RCC 7860 (cell line): Measurements from ENCODE around the gene ARHGAP24.
A peak's percentile ranks its signal among the peaks of the same experiment; 100 is the strongest.
"Not testable (repeated sequence)": the region's sequence is repeated elsewhere in the genome, so short reads cannot be mapped to it uniquely, and the experiment has no call there.

ENCODE experiments used
- DNase-seq: peaks from one replicate; pipeline ENCODE4 v3.0.0-alpha.2; 2015; ENCODE audit warnings: low spot score
- FAIRE-seq: peaks from 2 replicates; lab custom pipeline; 2012; peaks lifted over from hg19 to GRCh38; lab: Jason Lieb, UNC

ARHGAP24 gene

DNA sequence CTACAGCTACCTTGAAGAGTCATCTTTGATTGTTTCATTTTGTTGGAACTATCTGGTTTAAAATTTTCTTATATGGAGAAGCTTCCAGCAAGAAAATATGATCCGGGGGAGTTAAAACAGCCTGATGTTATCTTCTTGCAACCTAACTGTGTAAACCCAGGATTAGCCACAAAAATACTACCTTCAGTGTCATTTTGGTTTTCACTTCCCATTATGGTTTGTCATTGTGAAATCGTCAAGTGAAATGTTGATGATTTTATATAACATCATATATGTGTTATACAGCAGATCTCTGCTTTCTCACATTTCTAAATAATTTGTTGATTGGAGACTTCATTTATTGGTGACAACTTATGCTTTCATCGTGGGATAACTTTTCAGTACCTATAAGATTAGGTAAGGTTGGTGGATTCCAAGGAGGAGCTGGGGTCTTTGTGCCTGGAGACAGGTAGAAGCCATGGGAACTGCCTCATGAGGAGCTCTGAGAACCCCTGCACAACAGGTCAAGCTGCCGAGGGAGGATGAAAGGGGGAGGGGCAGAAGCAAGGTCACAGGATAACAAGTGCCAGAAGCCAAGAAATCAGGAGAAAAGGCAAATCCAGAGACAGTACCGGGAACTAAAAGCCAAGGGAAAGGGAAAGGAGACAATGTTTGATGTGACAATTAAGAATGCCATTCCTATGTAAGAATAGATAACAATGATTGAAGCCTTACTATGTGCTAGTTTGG lies 7.2 kb downstream of the ARHGAP24 start:
- DNase-seq = no peak
- no peak for FAIRE-seq

GRCh38 chr4:85486425-85487086 lies 11.6 kb downstream of the ARHGAP24 start:
- no peak for FAIRE-seq
- DNase-seq = no peak

DNA sequence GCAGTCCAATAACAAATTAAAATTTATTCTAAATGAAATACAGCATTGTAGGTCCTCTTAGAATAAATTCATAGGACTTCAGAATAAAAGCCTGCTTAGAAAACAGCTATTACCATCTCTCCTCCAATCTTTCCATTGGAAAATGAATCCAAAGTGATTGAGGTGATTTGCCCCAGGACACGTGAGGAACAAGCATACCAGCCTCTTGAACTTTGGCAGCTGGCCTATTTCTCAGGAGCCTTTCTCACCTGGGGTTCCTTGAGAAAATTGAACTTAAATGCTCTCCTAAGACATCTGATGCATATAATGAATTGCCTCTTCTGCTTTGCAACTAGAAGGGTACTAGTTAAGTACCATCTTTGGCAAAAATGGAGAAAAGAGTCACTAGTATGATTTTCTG lies 13.5 kb downstream of the ARHGAP24 start:
- FAIRE-seq (no peak), DNase-seq (no peak)

DNA sequence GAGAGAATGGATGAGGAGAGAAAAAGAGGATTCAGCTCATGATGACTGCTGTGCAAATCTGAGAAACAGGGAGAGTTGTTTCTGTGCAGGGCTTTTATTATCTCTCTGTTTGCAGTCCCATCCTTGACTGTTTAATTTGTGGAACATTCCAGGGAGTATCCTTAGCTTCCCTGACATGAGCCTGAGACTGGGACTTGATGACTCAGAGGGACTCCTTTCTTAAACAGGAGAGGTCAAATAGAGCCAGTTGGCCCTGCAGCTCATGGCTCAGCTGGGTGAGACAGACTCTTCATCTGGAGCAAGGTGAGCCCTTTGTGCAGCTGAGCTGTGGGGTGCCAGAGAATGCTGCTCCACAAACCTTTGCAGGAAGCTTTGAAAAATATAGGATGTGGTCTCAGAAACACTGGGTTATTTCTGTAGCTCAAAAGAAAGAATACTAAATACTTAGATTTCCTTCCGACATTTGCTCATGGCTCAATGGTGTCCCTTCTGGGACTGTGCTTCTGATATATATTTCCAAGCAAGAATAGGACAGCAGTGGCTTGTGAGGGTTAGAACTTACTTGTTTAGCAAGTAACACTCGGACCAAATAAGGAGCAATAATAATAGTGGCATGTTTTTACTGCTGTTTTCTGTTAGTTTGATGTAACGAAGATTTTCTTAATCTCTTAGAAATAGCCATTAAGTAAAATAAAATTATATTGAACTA lies 14.5 kb downstream of the ARHGAP24 start:
- FAIRE-seq (no peak), DNase-seq (no peak)

DNA sequence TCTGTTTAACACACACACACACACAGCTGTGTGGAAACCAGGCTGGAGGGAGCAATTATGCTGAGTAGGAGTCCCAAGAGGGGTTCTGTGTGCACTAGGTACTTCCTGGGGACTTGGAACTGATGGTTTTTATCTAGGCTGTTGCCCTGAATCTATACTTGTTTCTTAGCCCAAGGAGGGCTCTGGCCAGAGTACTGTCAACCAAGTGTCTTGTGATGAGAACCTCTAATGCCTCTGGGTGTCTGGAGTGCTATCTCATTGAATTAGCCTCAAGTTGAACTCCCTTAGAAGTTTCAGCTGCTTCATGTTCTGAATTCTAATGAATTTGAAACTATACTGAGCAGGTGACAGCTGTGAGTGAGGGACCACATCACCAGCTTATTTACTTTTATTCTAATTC lies 16.6 kb downstream of the ARHGAP24 start:
- no peak for DNase-seq

GRCh38 chr4:85492336-85492735 lies 17.4 kb downstream of the ARHGAP24 start:
- no peak for FAIRE-seq
- no peak for DNase-seq

More for the DNA sequence above, 16.6 kb downstream of the ARHGAP24 start:
- FAIRE-seq = no peak

GRCh38 chr4:85495621-85496020 lies 20.7 kb downstream of the ARHGAP24 start:
- no peak for FAIRE-seq
- no peak for DNase-seq

DNA sequence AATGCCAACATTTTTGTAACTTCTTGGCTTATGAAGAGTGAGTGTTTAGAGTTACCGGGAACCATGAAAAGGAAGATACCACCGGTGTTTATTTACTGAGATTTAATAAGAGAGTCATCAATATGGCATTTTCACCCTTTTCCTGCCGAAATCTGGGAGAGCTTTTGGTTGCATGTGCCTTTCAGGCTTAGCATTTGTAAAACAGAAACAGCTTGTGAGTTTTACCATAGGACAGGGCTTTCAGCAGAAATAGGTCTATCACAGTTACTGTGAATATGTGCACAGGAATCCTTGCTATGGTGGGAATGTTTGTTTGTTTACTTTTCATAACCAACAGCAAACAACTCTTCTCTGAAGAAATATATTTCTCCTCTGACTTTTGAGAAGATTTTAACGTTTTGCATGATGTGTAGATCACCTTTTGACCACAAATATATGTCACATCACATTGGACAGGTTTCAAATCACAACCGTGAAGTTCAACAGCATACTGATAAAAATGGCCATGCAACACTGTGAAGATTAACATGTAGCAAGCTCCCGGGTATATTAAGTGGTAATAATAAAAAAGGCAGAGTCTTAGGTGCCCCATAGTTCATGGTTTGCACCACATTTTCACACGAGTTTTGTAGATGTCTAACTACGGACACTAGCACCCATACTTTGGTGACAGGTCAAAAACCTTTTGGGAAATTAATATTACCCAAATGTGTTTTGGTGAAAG lies 21.3 kb downstream of the ARHGAP24 start:
- DNase-seq (no peak), FAIRE-seq (no peak)

- FAIRE-seq (no peak), DNase-seq (no peak)
These were observed 22.0 kb downstream of the ARHGAP24 start for GRCh38 chr4:85496933-85497332.

GRCh38 chr4:85498068-85498733 lies 23.3 kb downstream of the ARHGAP24 start:
- FAIRE-seq (no peak), DNase-seq (peak; percentile 7)

DNA sequence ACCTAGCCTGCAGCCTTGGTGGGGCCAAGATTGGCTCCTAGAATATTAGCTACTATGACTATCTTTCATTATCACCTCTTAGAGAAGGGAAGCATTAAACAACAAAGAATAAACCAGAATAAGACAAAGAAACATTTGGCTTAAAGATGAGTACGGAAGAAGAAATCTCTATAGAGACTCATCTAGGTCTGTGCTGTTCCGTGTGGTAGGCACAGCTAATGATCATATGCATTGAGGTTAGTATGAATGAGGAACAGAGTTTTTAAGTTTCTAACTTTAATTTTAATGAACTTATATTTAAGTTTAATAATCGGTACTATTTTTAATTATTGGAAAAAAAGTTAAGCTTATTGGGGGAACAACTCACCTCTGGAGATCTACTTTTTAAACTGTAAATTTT lies 24.6 kb downstream of the ARHGAP24 start:
- FAIRE-seq (no peak), DNase-seq (no peak)

- no peak for FAIRE-seq
- no peak for DNase-seq
These were observed 25.3 kb downstream of the ARHGAP24 start for GRCh38 chr4:85500110-85500867.

GRCh38 chr4:85501145-85501544 lies 26.2 kb downstream of the ARHGAP24 start:
- not testable (repeated sequence) for FAIRE-seq, DNase-seq

GRCh38 chr4:85508654-85509053 lies 33.7 kb downstream of the ARHGAP24 start:
- FAIRE-seq (no peak), DNase-seq (no peak)

GRCh38 chr4:85509882-85510631 lies 35.1 kb downstream of the ARHGAP24 start:
- no peak for DNase-seq
- FAIRE-seq = no peak

- no peak for FAIRE-seq
These were observed 35.7 kb downstream of the ARHGAP24 start for GRCh38 chr4:85510632-85510984.

DNA sequence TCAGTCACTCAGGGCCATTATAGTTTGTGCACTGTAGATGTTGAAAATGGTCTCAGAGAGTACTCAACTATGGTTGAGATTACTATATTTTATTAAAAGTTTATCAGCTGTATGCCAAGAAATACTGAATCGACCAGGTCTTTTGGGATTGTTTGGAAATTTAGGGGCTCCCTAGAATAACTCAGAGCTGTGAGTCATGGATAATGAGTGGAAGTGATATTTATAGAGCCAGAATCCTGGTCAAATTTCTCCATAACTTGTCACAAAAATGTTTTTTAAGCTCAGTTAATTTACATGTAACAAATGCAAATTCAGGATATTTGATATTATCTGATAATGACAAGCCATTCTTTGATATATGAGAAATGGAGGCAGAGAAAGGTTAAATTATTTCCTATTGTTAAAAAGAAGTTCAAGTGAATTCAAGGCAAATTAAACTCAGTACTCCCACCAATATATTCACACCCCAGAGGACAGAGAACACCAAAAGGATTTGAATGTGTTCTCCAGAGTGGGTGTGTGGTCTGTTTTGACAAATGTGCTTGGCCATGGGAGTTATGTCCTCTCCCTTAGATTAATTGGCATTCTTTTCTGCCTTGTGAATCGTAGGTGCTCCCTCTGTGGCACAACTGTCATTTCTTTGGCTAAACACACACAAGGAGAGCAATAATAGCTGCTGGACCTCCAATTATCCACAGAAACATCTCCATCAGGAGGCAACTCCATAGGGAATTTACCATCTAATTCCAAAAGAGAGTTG lies 37.7 kb downstream of the ARHGAP24 start:
- no peak for DNase-seq
- FAIRE-seq = no peak

More at GRCh38 chr4:85510632-85510984, 35.7 kb downstream of the ARHGAP24 start:
- DNase-seq = no peak

DNA sequence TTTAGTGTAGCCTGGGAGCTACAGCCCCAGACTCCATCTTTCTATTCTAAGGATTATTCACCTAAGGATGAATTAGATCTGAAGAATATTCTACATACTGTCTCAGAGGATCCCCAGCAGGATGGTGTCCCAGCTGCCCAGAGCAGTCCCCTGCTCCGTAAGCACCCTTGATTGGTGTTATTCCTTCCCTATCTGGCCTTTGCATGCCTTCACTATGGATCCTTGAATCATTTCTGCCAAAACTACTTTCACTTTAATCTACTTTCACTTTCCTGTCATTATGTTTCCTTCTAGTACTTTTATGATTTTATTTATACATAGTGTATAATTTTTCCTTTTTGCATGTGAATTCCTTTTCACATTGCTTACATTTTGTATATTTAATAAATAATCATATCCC lies 39.2 kb downstream of the ARHGAP24 start:
- FAIRE-seq (no peak), DNase-seq (no peak)

GRCh38 chr4:85514783-85515182 lies 39.8 kb downstream of the ARHGAP24 start:
- no peak for FAIRE-seq

More at GRCh38 chr4:85514783-85515182, 39.8 kb downstream of the ARHGAP24 start:
- DNase-seq = no peak
